NCI-H748 (cell line): ENCODE results near the gene PIK3R6.
"Not testable (repeated sequence)": the region's sequence is repeated elsewhere in the genome, so short reads cannot be mapped to it uniquely, and the experiment has no call there.

Experiments
- DNase-seq: peaks from one replicate; lab custom pipeline; 2025; ENCODE audit not compliant: unreplicated experiment; lab: John Stamatoyannopoulos, UW

The PIK3R6 gene

DNA sequence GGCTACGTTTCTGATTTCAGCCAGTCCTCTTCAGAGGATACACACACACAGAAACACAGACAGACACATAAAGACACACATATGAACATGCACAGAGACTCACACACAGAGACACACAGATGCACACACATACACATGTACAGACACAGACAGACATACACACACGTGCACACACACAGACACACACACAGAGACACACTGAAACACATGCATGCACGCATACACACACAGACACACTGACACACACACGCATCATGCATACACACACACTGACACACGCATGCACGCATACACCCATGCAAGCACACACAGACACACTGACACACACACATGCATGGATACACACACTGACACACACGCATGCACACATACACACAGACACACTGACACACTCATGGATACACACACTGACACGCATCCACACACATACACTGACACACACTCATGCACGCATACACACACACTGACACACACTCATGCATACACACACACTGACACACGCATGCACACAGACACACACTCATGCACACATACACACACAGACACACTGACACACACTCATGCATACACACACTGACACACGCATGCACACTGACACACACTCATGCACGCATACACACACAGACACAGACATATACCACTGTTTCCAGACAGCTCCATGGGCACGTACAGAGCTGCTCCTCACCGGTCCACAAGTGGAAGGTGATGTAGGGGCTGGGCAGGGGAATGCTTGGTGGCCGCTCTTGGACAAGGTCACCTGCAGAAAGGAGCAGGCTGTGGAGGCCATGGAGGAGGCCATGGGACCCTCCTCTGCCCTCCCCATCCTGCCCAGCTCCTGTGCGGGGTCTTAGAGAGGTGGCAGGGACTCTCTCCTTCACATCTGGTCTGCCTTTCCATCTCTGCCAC lies 38.2 kb downstream of the PIK3R6 start:
- no peak for DNase-seq

GRCh38 chr17:8828517-8828875 lies 39.0 kb downstream of the PIK3R6 start:
- no peak for DNase-seq

GRCh38 chr17:8826808-8827435 lies 40.6 kb downstream of the PIK3R6 start:
- DNase-seq: no peak

GRCh38 chr17:8825802-8826201 lies 41.7 kb downstream of the PIK3R6 start:
- DNase-seq: no peak

DNA sequence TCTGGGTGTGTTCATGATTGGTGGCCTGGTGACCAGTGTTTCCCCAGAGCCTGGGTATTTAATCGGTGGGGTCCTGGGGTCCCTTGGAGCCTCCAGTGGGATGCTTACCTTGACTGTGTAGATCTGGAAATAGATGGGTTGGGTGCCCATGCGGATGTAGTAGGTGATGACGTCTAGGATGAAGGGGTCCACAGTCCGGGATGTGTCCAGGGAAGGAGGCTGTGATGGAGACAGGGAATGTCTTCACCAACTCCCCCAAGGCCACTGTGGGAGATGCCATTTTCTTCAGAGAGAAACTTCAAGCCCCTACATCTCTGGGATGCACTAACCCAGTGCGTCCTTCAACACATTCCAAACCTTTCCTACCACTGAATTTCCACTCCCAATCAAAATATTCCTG lies 44.2 kb downstream of the PIK3R6 start:
- no peak for DNase-seq

DNA sequence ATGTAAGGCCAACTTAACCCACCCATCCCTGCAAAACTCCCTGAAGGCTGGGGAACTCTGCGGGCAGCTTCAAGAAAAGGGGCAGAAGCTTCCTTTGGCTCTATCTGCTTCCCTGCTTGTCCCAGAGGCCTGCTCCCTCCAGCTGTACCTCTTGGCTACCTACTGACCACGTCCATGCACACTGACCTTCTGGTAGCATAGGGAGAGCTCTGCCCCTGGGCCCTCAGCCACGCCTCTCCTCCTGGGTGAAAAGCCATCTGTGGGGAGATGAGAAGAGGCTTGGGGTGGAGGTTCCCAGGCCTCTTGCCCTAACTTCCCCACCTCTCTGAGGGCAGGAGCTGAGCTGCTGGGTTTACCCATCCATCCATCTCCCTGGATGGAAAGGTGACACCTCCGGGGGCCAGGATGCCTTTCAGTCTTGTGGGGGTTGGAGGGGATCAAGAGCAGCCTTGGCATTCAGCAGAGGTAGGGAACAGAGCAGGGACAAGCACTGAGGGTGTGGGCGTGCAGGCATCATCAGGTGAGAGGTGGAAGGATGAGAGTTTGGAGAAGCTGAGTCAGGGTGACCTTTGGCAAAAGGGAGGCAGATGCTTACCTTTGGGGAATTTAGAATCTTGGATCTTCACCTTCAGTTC lies 45.0 kb downstream of the PIK3R6 start:
- DNase-seq: no peak

- no peak for DNase-seq
Measured at GRCh38 chr17:8821446-8822105, 45.9 kb downstream of the PIK3R6 start.

DNA sequence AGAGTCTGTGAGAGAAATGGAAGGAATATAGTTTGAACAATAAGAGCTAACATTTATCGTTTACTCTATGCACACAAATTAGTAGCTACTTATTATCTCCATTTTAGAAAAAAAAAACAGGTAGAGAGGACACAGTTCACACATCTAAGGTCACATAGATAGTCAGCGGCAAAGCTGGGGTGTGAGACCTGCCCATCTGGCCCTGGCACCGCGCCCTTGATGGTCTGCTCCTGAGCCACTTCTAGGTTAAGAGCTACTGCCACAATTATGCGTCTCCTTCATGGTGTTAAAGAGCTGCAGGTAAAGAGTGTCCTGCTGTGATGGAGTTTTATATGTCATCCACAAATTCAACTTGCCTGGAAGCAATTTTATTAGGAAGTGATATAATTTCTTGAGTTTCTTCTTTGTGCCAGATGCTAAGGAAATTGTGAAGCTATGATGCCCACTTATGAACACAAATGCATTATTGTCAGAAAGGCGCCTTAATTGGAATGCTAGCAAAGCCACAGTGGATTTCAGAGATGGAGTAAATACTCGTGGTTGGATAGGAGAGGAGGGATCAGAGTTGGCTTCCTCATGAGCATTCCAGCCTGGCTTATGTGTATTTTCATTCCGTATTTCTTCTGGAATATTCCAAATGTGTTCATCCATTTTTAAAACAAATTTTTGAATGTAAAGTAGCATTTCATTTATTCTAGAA lies 47.0 kb downstream of the PIK3R6 start:
- peak; percentile 59 for DNase-seq

DNA sequence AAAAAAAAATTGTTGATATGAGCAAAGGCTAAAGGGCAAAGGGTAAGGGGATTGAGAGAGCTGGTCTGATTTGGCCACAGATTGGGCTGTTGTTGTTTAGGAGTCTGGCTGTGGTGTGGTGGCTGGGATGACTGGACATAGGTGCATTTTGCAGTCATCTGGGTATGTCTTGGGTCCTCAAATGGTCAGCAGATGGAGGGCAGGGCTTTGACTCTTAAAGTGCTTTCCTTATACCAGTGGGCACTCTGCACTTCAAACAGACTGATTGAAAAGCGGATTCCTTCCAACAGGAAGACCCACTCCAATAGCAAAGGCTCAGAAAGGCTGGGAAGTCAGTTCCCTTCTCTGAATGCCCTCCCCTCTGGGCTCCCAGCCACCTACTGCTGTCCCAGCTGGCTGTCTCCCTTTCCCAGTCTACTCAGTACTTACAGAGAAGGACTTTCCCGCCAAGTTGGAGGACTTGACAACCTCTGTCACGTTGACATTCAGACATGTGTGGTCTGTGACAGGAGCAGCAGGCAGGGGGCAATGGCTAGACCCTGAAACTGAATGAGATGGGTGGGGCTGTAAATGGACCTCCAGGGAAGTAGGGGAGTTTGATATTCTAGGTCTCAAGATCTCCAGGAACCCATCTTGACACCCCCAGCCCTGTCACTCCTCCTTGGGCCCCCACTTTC lies 48.7 kb downstream of the PIK3R6 start:
- DNase-seq: no peak

DNA sequence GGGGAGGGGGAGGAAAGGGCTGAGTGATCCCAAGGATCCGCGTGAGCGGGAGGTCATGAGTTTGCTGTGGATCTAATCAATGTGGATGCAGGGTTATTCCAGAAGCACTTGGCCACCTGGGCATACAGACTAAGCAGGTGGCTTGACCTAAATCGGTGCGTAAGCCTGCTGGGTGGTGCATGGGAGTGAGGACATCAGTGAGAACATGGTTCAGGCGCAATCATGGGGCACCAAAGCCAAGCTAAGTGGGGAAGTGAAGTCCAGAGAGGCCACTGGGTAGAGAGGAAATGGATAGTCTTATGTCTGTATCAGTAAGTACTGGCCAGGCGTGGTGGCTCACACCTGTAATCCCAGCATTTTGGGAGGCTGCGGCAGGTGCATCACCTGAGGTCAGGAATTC lies 49.4 kb downstream of the PIK3R6 start:
- no peak for DNase-seq

DNA sequence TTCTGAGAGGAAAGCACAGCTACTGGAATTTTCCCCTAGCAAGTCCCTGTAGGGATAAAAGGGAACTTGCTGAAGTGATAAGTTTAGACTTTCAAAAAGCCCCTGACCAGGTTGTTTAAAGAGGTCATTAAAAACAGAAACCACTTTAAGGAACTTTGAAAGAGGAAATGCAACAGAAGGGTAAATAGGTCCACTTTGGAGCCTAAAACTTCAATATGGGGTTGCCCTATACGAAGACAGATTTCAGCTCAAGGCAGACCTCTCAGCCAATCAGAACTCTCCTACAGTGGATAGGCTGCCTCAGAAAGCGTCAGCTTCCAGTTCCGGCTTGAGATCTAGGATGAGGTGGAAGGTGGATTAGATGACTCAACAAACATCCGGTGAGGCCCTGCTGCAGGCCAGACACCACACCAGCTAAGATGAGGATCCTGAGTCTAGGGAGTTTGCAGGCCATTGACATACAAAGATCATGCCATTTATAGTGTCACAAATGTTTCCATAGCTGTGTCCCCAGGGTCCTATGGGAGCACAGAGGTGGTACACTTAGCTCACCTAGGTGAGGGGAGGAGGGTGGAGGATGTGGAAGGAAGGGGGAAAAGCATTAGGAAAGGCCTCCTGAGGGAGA lies 60.4 kb downstream of the PIK3R6 start:
- DNase-seq: no peak

DNA sequence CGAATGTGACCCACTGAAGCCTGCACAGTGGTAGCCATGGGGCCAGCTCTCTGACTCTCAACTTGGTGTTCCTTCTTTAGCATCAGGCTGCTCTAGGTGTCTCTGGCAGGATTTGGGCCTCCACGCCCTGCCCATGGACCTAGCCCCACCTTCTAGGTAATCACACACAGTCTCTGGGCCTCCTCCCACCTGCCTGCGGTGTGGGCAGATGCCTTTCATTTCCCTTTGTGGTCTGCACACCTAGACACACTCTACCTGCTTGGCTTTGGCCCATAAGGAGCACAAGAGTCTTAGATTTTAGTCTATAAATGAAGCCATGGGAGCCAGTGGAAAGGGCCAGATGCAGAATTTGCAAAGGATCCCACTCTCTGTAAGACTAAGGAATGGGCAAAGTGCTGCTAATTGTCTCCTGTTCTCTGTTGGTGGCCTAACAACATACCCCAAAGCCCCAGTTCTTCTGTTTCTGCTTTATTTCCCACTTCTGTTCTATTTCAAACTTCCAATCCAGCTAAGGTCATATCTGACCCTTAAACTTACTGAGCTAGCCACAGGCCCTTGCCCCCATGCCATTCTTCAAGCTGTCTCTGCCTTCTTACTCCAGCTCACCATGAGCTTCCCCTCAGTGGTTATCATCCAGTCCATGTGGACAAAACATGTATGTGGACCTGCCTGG lies 61.1 kb downstream of the PIK3R6 start:
- DNase-seq: no peak

GRCh38 chr17:8805396-8805795 lies 62.1 kb downstream of the PIK3R6 start:
- DNase-seq: not testable (repeated sequence)

DNA sequence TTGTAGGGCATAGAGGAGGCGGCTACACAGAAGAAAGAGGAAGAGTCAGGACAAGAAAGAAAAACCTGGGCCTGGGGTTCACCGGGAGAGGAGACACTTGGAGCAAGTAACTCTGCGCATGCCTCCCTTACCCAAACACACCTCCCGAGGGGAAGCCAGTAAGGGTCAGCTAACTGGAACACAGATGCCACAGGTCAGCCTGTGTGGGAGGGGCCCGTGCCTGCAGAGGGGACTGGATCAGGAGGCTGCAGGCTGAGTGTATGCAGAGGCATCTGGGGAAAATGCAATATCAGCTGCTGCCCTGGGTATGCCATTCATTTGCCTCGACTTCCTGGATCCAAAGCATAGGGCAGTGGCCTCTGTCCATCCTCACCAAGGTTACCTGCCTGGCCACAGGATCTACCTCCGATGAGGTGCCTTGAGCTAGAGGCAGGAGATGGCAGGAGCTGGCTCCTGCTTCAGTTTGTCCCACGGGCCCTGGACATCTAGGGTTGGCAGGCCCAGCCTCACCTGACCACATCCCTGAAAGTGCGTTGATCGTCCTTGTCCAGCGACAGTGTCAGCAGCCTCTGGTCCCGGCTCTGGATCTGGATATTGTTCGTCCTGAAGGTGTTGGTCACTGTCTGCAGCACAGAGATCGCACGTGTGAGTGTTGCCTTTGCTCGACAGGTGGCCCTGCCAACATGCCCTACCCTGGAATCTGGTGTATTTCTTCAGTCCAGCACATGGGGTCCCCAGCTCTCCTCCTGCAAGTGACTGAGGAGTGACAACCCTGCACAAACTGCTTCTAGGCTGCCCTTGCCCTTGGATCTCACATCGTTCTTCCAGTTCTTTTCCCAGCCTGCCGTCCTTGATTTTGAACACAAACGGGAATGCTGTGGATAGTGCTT lies 63.7 kb downstream of the PIK3R6 start:
- peak; percentile 24 for DNase-seq

GRCh38 chr17:8801135-8801840 lies 66.2 kb downstream of the PIK3R6 start:
- no peak for DNase-seq

DNA sequence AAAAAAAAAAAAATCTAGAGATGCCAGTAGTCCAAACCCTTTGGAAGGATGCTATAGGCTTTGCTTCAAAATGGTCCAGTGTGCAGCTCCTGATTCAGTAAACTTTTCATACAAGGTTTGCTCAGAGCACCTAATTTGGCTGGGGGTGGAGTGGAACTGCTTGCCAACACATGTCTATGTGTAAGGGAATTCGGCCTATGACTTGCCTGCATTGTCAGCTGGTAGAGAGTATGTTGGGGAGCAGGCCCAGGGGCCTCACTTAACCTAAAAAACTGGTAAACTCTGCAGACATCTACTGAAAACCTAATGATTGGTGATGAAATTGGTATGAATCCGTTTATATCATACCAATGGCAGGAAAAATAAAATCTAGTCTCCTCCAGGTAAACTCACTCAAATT lies 66.8 kb downstream of the PIK3R6 start:
- DNase-seq: no peak

DNA sequence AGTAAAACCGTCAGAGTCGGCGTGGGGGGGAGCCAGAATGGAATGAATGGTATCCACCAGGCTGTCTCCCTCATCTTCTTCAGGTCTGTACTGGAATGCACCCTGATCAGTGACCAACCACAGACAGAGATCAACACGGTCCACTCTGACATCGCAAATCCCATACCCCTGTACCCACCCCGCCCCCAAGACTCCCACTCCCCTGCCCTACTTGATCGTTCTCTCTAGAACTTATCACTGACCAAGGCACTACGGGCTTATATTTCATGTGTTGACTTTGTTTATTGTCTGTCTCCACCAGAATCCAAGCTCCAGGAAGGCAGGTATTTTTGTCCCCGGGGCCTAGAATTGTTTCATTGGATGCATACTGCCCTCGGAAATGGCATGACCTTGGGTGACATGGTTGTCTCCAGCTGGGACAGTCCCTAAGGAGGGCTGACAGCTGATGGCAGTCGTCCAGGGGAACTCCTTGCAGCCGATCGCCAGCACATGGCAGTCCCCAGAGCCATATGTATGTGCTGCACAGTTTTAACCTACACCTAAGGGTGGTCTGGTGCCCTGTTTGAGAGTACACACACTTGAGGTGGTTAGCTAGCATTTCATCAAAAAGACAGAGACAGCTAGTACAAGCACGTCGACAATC lies 67.8 kb downstream of the PIK3R6 start:
- DNase-seq: no peak
